GM19099 (cell line): ENCODE measurements around the gene CFAP43.

Source experiments
- POLR2A ChIP-seq: IDR thresholded peaks from 3 replicates; pipeline ENCODE4 v1.6.1; 2011; ENCODE audit warnings: low read depth; ENCODE audit not compliant: insufficient read length; ENCODE audit errors: extremely low read depth

Gene CFAP43

DNA sequence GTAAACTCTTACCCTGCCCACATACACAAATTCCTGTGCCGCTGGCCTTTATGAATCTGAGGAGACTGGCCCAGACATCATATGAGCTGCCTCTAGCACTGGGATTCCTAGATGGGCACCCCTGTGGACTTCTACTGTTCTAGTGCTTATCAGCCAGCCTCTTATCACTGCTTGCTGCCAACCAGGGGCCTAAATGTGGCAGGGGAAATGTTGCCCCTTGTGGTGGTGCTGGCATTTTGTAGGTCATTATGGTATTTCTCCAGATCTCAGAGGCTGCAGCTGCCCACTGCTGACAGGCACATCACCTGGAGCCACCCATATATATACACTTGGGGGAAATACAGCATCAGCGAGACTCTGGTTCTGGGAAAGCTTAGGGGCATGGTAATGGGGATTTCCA, 104.8 kb downstream of the CFAP43 start:
- no peak for TF ChIP-seq POLR2A

DNA sequence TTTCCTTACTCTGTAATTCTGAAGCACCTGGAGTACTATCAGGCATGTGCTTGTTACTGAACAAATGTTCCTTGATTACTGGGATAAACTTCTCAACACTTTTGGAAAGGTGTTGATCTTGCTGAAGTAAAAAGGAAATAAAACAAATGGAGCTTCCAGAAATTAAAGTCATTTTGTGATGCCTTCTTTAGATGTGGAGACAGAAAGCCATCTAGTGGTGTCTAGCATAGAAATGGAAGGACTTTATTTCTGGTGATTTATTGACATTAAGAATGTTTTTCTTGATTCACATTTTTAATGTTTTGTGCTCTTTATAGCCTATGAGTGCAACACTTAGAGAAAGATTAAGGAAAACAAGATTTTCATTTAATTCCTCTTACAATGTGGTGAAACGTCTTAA, 108.8 kb downstream of the CFAP43 start:
- no peak for TF ChIP-seq POLR2A

DNA sequence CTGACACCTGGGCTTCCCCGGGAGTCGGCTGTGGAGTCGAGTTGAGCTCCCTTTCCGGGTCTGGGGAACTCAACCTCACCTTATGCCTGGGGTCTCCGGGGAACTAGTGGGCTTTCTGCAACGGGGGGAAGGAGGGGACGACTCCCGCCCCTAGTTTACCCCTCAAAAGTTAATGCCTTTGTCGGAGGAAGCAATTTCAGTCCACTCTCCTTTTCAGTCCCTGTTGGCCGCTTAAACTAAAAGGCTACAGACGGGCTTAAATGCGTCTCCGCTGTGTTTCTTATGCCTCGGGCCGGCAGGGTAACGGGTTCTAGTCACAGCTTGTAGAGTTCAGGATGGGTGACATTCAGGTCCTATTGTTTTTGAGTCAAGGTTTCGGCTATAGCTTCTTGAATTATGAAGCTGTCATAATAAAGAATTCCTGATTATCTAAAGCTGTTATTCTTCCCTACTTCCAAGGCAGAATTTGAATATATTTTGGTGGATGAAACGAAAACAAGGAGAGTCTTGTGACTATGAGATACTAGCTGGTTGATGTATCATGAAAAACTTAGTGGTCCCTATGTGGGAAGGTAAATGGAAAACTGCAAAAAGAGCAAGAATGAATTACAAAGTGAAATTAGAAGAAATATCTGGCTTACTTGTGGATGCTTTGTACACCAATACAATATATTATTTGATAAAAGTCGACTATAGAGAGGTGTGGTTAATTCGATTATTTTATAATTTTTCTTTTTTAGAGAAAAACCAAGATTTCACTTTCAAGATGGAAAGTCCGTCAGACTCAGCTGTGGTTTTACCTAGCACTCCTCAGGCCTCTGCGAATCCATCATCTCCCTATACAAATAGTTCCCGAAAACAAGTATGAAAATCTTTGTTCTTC, 109.7 kb downstream of the CFAP43 start:
- TF ChIP-seq POLR2A, result no peak

DNA sequence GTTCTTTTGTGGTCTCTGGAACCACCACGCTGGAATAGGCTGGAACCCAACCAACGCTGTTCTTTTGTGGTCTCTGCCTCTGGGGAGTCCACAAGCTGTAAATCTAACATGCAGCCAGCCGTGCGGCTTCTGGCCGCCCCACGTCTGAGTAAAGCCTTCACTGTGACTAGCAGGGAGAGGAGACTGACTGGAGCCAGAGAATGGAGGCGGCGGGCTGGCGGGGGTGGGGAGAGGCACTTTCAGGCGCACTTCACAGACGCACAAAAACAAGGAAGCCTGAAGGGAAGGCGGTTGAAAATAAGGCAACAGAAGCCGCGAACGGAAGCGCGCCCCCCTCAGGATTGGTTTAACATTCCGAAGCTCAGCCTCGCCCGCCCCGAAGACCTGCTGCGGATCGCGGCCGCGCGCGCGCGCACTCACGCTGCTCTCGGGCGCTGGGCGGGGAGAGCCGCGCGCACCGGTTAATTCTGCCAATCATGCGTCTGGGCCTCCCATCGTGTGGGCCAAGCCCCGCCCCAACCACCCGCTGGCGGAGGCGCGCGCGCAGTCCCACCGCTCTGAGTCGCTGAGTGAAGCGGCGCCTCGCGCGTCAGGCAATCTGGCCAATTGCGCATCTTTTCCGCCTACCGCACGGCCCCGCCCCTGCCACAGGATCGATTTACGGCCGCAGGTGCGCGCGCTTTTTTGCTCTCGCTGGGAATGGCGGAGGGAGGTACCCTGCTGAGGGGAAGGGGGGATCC, 110.5 kb downstream of the CFAP43 start, which contains the start of gene SFR1:
TSS of gene SFR1 (plus strand) at position 687 of the 740 bp plus-strand sequence. CDS start at position 700, 13 bp downstream.
- TF ChIP-seq POLR2A, result peak; percentile 90

DNA sequence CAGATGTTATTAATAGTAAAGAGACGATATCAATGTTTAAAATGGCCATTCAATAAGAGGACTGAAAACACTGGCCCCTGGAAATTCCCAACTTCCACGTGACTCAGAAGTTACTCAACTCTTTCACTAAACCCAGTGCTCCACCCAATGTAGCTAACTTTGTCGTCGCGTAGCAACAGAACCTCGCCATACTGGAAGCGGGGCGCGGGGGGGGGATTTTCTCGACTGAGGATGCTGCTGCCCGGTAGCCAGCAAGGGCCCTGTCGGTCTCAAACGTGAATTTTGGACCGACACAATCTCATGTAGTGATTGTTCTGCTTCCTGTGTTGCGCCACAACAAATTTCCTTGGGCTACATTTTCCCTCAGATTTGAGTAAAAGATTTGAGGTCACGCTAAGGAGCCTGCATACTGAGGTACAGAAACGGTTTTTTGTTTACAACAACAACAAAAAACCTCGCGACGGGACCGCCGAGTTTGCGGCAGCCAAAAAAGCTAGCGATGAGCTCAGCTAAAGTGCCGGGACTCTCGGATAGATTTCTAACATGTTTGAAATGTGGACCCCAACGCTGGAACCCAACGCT, 111.2 kb downstream of the CFAP43 start:
- no peak for TF ChIP-seq POLR2A

DNA sequence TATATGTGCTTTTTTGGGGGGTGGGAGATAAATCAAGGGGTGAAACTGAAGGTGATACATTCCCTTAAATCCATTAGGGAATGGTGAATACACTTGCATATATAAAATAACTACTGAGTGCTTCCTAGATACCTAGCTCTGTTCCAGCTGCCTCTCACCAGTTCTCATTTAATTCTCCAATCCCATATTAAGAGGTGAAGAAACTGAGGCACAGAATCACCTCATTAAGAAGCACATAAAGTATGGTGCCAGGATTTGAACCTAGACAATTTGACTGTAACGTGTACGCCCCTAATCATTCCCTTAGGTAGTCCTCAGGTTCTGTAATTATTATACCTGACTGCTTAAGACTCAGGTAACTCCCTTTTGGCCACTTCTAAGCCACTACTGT, 111.7 kb downstream of the CFAP43 start:
- TF ChIP-seq POLR2A, result no peak

DNA sequence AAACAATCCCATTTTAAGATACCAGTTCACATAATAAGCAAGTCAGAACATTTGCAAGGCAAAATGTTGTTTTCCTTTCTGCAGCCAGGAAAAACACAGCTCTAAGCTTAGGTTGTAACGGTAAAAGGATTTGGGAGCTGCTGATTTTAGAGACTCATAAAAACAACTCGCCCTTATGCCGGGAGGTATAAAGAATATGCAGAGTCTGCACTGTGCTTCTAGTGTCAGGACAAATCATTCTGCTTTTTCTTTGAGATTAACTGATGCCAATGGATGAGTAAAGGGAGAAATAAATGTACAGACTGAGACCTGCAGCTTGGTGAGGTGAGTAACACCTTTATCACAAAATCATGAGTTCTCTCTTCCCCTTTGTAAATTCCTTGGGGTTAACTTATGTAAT, 112.2 kb downstream of the CFAP43 start:
- TF ChIP-seq POLR2A, result no peak

DNA sequence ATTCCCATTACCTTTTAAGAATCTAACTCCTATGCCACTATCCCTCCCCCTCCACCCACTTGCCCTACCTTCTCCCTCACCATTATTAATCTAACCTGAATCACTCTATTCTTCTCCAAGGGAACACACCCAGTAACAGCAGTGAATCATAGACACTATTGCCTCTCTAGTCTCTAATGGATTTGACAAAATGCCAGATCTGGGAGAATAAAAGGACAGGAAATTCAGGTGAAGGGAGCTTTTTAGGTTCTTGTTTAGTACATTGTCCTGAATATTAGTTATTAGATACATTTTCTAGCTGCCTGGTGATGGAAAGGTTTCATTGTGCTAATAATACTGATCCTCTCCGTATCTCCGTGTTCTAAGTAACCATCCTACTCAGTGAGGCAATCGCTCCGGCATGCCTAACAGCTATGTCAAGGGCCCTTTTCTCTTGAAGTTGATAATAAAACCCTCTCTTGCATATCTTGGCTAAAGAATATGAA, 114.3 kb downstream of the CFAP43 start:
- TF ChIP-seq POLR2A, result no peak

DNA sequence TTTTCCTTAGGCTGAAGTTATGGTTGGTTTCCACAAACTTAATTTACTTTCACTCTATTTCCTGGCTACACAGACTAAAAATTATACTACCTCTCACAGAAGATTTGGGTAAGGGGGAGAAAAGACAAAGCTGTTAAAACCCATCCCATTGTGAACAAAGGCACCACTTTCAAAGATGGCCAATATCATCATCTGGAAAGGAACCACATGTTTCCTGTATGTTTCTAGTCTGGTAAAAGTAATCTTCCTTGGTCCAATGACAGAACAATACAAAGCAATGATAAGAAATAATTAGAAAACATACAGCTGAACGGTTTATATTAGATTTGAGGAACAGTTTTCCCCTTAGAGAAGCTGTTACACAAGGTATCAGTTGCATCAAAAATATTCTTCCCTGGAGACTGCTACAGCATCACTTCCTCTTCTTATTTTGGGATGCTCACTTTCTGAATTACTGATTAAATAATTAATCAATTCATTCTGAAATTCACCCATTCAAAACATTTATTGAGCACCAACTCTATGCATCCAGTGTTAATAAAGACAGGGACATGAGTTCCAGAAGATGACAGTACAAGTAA, 118.7 kb downstream of the CFAP43 start:
- no peak for TF ChIP-seq POLR2A

DNA sequence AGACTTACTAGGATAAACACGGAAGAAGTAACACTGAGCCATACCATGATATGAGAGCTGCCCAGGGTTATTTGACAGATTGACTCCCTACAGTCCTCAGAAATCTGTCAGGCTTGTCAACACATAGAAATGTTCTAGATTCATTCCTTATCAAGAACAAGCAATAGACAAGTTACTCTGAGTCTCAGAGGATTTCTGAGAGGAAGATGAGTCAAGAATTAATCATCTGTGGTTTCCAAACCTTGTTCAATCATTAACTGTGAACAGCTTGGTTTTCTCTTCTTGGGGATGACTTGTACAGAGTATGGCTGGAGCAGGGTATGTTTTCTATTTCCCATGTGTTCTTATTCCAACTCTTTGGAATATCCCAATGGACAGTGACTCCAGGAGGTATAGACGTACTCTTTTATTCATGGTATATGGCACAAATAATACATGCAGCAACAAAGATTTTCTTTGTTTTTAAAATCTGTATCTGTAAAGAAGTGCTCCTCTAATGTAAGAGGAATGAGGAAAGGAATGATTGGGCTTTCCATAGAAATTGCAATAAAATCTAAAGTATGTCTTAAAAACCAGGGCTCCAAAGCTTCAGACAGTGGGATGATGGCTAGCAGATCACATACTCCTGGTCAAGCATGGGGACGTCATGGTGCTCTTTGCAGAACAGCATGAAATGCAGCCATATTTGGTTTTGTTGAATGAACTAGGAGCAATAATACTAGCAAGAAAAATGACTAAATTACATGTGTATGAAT, 122.1 kb downstream of the CFAP43 start:
- no peak for TF ChIP-seq POLR2A

DNA sequence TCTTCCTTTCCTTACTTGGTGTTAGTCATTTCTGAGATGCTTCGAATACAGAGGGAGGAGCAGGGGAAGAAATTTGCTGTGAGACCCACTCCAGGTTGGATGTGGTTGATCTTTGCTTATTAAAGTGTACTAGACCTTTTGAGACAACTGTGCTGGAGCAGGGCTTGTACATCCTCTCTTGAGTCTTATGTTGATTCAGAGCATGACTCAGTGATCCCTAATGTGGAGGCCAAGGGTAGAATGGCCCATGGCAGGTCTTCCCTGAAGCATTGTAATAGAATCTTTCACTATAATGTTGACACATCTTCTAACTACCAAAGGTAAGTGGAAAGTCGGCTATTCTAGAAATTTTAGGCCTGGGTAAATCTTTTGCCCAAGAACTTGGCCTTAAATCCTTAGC, 127.2 kb downstream of the CFAP43 start:
- no peak for TF ChIP-seq POLR2A

DNA sequence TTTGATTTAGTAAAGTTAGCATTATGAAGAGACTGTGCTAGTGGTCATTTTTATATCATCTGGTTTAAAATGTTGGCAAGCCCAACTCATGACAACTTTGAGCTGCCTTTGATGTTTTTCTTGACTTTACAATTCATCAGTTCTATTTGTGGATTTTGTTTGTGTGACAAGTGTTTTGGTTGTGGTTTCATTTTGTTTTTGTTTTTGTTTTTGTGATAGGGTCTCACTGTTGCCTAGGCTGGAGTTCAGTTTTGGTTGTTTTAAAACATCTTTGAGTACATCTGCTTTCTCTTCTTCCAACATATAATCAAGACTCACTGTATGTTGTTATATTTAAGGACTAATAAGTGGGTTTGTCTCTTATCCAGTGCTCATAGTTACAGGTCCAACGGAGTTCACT, 127.7 kb downstream of the CFAP43 start:
- TF ChIP-seq POLR2A, result no peak

DNA sequence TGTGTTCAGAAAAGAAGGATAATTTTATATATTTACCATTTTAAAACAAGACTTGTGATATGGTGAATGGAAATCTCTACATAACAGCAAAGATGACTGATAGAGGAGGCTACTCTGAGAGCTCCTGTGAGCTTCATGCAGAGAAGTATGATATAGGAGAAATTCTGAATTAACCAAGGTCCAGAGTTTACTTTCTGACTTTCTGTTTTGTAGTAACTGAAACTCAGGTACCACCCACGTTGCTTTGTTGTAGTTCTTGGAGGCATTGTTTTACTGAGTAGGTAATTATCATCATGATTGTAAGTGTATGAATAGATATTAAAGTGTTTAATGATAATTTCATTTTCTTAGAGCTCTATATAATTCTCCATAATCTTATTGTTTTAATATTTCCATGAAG, 128.2 kb downstream of the CFAP43 start:
- no peak for TF ChIP-seq POLR2A

DNA sequence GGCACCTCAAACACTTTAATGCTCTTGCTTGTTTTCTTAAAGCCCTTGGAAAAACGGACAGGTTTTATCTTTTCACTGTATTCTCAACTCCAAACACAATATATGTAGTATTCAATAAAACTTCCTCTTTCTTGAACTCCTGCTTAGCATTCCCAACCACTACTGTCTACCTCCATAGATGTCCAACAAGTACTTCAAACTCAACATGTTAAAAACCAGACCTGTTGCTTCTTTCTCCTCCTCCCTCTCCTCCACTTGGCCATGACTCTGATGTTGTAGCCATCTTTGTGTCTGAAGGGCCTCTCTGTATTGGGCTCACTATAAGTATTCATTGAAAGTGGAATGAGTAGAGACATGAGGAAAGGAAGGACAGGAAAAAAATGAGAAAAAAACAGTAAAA, 130.3 kb downstream of the CFAP43 start:
- TF ChIP-seq POLR2A, result no peak
